GM19328 (cell line): ENCODE results near the gene AKIRIN2.

Experiments used
- ATAC-seq: cut with Tn5 transposase; IDR thresholded peaks from one replicate; pipeline ENCODE4 v1.9.1; 2021; ENCODE audit warnings: mild to moderate bottlenecking, moderate library complexity; ENCODE audit not compliant: unreplicated experiment

AKIRIN2 gene

GRCh38 chr6:87656857-87657256 is 45.2 kb downstream of the AKIRIN2 start:
- no peak for ATAC-seq

- ATAC-seq, result no peak
These were observed 46.2 kb downstream of the AKIRIN2 start for GRCh38 chr6:87655824-87656223.

GRCh38 chr6:87654875-87655454 is 47.1 kb downstream of the AKIRIN2 start:
- ATAC-seq, result no peak

- no peak for ATAC-seq
These were observed 47.9 kb downstream of the AKIRIN2 start for GRCh38 chr6:87654122-87654521.

GRCh38 chr6:87653074-87653962 is 48.7 kb downstream of the AKIRIN2 start:
- ATAC-seq, result no peak

- no peak for ATAC-seq
These were observed 57.0 kb downstream of the AKIRIN2 start for GRCh38 chr6:87645080-87645479.

- no peak for ATAC-seq
These were observed 60.9 kb downstream of the AKIRIN2 start for GRCh38 chr6:87641065-87641692.

GRCh38 chr6:87639373-87639772 is 62.7 kb downstream of the AKIRIN2 start:
- ATAC-seq, result no peak

GRCh38 chr6:87637106-87637505 is 64.9 kb downstream of the AKIRIN2 start:
- ATAC-seq, result no peak

GRCh38 chr6:87636315-87636714 is 65.7 kb downstream of the AKIRIN2 start:
- no peak for ATAC-seq

GRCh38 chr6:87633851-87634250 is 68.2 kb downstream of the AKIRIN2 start:
- no peak for ATAC-seq

GRCh38 chr6:87630746-87631145 is 71.3 kb downstream of the AKIRIN2 start:
- no peak for ATAC-seq

GRCh38 chr6:87628881-87629280 is 73.2 kb downstream of the AKIRIN2 start:
- no peak for ATAC-seq

- no peak for ATAC-seq
These were observed 73.6 kb downstream of the AKIRIN2 start for GRCh38 chr6:87628424-87628823.
